Neuronal stem cell (in vitro differentiated cells): Measurements from ENCODE around the gene KCTD16.

Experiments used
- DNase-seq: peaks from one replicate; pipeline ENCODE4 v3.0.0-alpha.2; 2013; ENCODE audit warnings: low spot score
- H2AFZ ChIP-seq: one replicate; pipeline ENCODE4 v1.6.1; 2013; ENCODE audit warnings: mild to moderate bottlenecking, low read length, inconsistent platforms
- H2AK5ac ChIP-seq: 2 replicates; pipeline ENCODE4 v1.6.1; 2013; ENCODE audit warnings: low read depth, mild to moderate bottlenecking, inconsistent platforms, low read length, moderate library complexity, mixed read lengths
- H2BK120ac ChIP-seq: 2 replicates; pipeline ENCODE4 v1.6.1; 2013; ENCODE audit warnings: low read depth, mild to moderate bottlenecking, inconsistent platforms, low read length, moderate library complexity, mixed read lengths
- H2BK12ac ChIP-seq: one replicate; pipeline ENCODE4 v1.6.1; 2013; ENCODE audit warnings: low read length, inconsistent platforms
- H2BK15ac ChIP-seq: 2 replicates; pipeline ENCODE4 v1.6.1; 2013; ENCODE audit warnings: mild to moderate bottlenecking, low read length, inconsistent platforms, mixed read lengths
- H2BK5ac ChIP-seq: one replicate; pipeline ENCODE4 v1.6.1; 2013; ENCODE audit warnings: inconsistent platforms, mild to moderate bottlenecking, low read length, moderate library complexity
- H3K14ac ChIP-seq: one replicate; pipeline ENCODE4 v1.6.1; 2013; ENCODE audit warnings: low read length, inconsistent platforms
- H3K18ac ChIP-seq: 2 replicates; pipeline ENCODE4 v1.6.1; 2013; ENCODE audit warnings: low read length, inconsistent platforms
- H3K23ac ChIP-seq: 2 replicates; pipeline ENCODE4 v1.6.1; 2013; ENCODE audit warnings: low read depth, mild to moderate bottlenecking, mixed read lengths, low read length, inconsistent platforms; ENCODE audit not compliant: poor library complexity
- H3K27ac ChIP-seq: replicated peaks from 3 replicates; pipeline ENCODE4 v1.5.1; 2013; ENCODE audit warnings: low read length, inconsistent platforms
- H3K27me3 ChIP-seq, 3 experiments: 2 replicates each; pipeline ENCODE4 v1.6.1; 2013; ENCODE audit warnings: low read length in 3 of 3, mild to moderate bottlenecking in 2 of 3, inconsistent platforms in 1 of 3, low read depth in 1 of 3, mixed read lengths in 1 of 3, moderate library complexity in 1 of 3; ENCODE audit not compliant: control insufficient read depth in 3 of 3, insufficient read depth in 3 of 3
- H3K36me3 ChIP-seq, 2 donors: replicated peaks in 1 of 2; 2 replicates each; pipeline ENCODE4 v1.6.1; 2013; ENCODE audit warnings: low read length in 2 of 2; ENCODE audit not compliant: control insufficient read depth in 2 of 2, insufficient read depth in 2 of 2
- H3K4ac ChIP-seq: 2 replicates; pipeline ENCODE4 v1.6.1; 2013; ENCODE audit warnings: inconsistent platforms, mild to moderate bottlenecking, low read length, moderate library complexity
- H3K4me1 ChIP-seq, 2 donors: 1 replicate in 1 of 2; 2 replicates in 1 of 2; pipeline ENCODE4 v1.6.1; 2013; ENCODE audit warnings: low read length in 2 of 2, low read depth in 1 of 2; ENCODE audit not compliant: control insufficient read depth in 2 of 2, insufficient read depth in 1 of 2
- H3K4me2 ChIP-seq: one replicate; pipeline ENCODE4 v1.6.1; 2013; ENCODE audit warnings: mild to moderate bottlenecking, low read length, inconsistent platforms; ENCODE audit not compliant: insufficient read depth, poor library complexity, severe bottlenecking
- H3K4me3 ChIP-seq, 2 donors: 2 replicates each; pipeline ENCODE4 v1.5.1; 2013; ENCODE audit warnings: low read length in 2 of 2, mild to moderate bottlenecking in 2 of 2, inconsistent platforms in 1 of 2, moderate library complexity in 1 of 2
- H3K79me1 ChIP-seq: one replicate; pipeline ENCODE4 v1.6.1; 2013; ENCODE audit warnings: low read depth, mild to moderate bottlenecking, inconsistent platforms, low read length, moderate library complexity
- H3K9ac ChIP-seq: one replicate; pipeline ENCODE4 v1.6.1; 2013; ENCODE audit warnings: mild to moderate bottlenecking, low read depth, low read length, inconsistent platforms; ENCODE audit not compliant: poor library complexity
- H3K9me3 ChIP-seq, 2 donors: replicated peaks in 1 of 2; 2 replicates each; pipeline versions ENCODE3 to v1.6.1; 2013; ENCODE audit warnings: low read length in 2 of 2, mild to moderate bottlenecking in 2 of 2, inconsistent platforms in 1 of 2, low read depth in 1 of 2, mixed read lengths in 1 of 2, moderate library complexity in 1 of 2; ENCODE audit not compliant: control insufficient read depth in 2 of 2, insufficient read depth in 1 of 2
- H4K8ac ChIP-seq: one replicate; pipeline ENCODE4 v1.6.1; 2013; ENCODE audit warnings: low read depth, mild to moderate bottlenecking, inconsistent platforms, low read length, moderate library complexity
- H4K91ac ChIP-seq: one replicate; pipeline ENCODE4 v1.6.1; 2013; ENCODE audit warnings: low read length, low read depth, mild to moderate bottlenecking, inconsistent platforms; ENCODE audit not compliant: poor library complexity
- WGBS, 2 donors: extraction: QIAGEN DNeasy Blood & Tissue Kit; methylation state at CpG; one replicate each; pipeline ENCODE4 v1.1.7; 2013; ENCODE audit warnings: missing lambda C conversion rate in 2 of 2, mixed read lengths in 1 of 2; ENCODE audit not compliant: insufficient read length in 2 of 2, insufficient replicate concordance in 1 of 2; ENCODE audit errors: extremely low coverage in 2 of 2; 5-methylcytosine and 5-hydroxymethylcytosine counted together

The KCTD16 gene

GRCh38 chr5:144308174-144308573 lies 137.5 kb downstream of the KCTD16 start:
- no peak overlapping the region for H3K27ac ChIP-seq
- H3K23ac ChIP-seq = no peak overlapping the region
- H2BK15ac ChIP-seq = no peak overlapping the region
- H3K18ac ChIP-seq = no peak overlapping the region
- no peak overlapping the region for H3K4ac ChIP-seq
- H3K9me3 ChIP-seq = no peaks in the 10 kb centered on the region
- H4K91ac ChIP-seq = no peak overlapping the region
- H4K8ac ChIP-seq = no peak overlapping the region
- H2BK12ac ChIP-seq = no peak overlapping the region
- no peak overlapping the region for H2AK5ac ChIP-seq
- H3K4me1 ChIP-seq = peaks cover 0 to 2% of the 10 kb centered on the region in 2 donors
- no peak overlapping the region for H2BK120ac ChIP-seq
- H3K79me1 ChIP-seq = no peaks in the 10 kb centered on the region
- H2BK5ac ChIP-seq = no peak overlapping the region
- no CpG with 5 or more reads among the region's 5 CpGs for WGBS, 2 donors
- no peak overlapping the region for H3K14ac ChIP-seq
- H3K4me2 ChIP-seq = no peak overlapping the region
- no peak overlapping the region for H2AFZ ChIP-seq
- H3K9ac ChIP-seq = no peak overlapping the region
- H3K27me3 ChIP-seq = peaks cover 0 to 7% (median 0%) of the 10 kb centered on the region in 3 experiments
- H3K4me3 ChIP-seq = no peak overlapping the region
- no peak for DNase-seq
- no peaks in the 10 kb centered on the region for H3K36me3 ChIP-seq

GRCh38 chr5:144308906-144309670 lies 138.4 kb downstream of the KCTD16 start:
- H2BK15ac ChIP-seq = no peak overlapping the region
- no peak overlapping the region for H3K18ac ChIP-seq
- no peak overlapping the region for H2AFZ ChIP-seq
- H2AK5ac ChIP-seq = no peak overlapping the region
- H3K9me3 ChIP-seq = no peaks in the 10 kb centered on the region
- no peak overlapping the region for H3K14ac ChIP-seq
- no peaks in the 10 kb centered on the region for H3K36me3 ChIP-seq
- H3K27me3 ChIP-seq = peaks cover 0 to 7% (median 0%) of the 10 kb centered on the region in 3 experiments
- WGBS, 2 donors = no CpG with 5 or more reads among the region's 5 CpGs
- H2BK120ac ChIP-seq = no peak overlapping the region
- no peak overlapping the region for H3K9ac ChIP-seq
- no peak overlapping the region for H3K4me2 ChIP-seq
- H2BK5ac ChIP-seq = no peak overlapping the region
- no peak overlapping the region for H3K4ac ChIP-seq
- no peak overlapping the region for H3K27ac ChIP-seq
- no peak overlapping the region for H3K23ac ChIP-seq
- H3K79me1 ChIP-seq = no peaks in the 10 kb centered on the region
- H2BK12ac ChIP-seq = no peak overlapping the region
- no peak overlapping the region for H4K91ac ChIP-seq
- peaks cover 0 to 2% of the 10 kb centered on the region in 2 donors for H3K4me1 ChIP-seq
- no peak overlapping the region for H3K4me3 ChIP-seq
- no peak overlapping the region for H4K8ac ChIP-seq
- DNase-seq = no peak

- Histone ChIP-seq H3K27ac (no peak overlapping the region), H4K91ac (no peak overlapping the region), H3K9ac (no peak overlapping the region), H3K79me1 (no peaks in the 10 kb centered on the region), H3K36me3 (no peaks in the 10 kb centered on the region), H3K4me3 (no peak overlapping the region), H2BK15ac (no peak overlapping the region), H3K23ac (no peak overlapping the region), H3K4me2 (no peak overlapping the region), H3K9me3 (no peaks in the 10 kb centered on the region), H2BK12ac (no peak overlapping the region), H3K4me1 (peaks cover 0 to 2% of the 10 kb centered on the region in 2 donors), H2BK120ac (no peak overlapping the region), H4K8ac (no peak overlapping the region), H2AFZ (no peak overlapping the region), H3K14ac (no peak overlapping the region), H3K4ac (no peak overlapping the region), H3K27me3 (peaks cover 0 to 4% (median 0%) of the 10 kb centered on the region in 3 experiments), H2BK5ac (no peak overlapping the region), H3K18ac (no peak overlapping the region), H2AK5ac (no peak overlapping the region)
- no CpG with 5 or more reads among the region's 2 CpGs for WGBS, 2 donors
- no peak for DNase-seq
Measured at GRCh38 chr5:144310621-144311020, 139.9 kb downstream of the KCTD16 start.

GRCh38 chr5:144313147-144313726 lies 142.6 kb downstream of the KCTD16 start:
- Histone ChIP-seq H2BK5ac (no peak overlapping the region), H3K4me1 (peaks cover 0 to 5% of the 10 kb centered on the region in 2 donors), H2BK15ac (no peak overlapping the region), H2AK5ac (no peak overlapping the region), H2AFZ (no peak overlapping the region), H3K79me1 (no peaks in the 10 kb centered on the region), H3K36me3 (no peaks in the 10 kb centered on the region), H3K23ac (no peak overlapping the region), H3K4me3 (no peak overlapping the region), H2BK120ac (no peak overlapping the region), H3K27me3 (no peaks in the 10 kb centered on the region), H3K4ac (no peak overlapping the region), H2BK12ac (no peak overlapping the region), H3K9ac (no peak overlapping the region), H3K9me3 (no peaks in the 10 kb centered on the region), H4K91ac (no peak overlapping the region), H3K18ac (no peak overlapping the region), H3K14ac (no peak overlapping the region), H3K4me2 (no peak overlapping the region), H3K27ac (no peak overlapping the region), H4K8ac (no peak overlapping the region)
- WGBS, 2 donors = no CpG with 5 or more reads among the region's 1 CpG
- no peak for DNase-seq
